GM21381 (cell line): ENCODE results near the gene GNPAT.
"Not testable (repeated sequence)": the region's sequence is repeated elsewhere in the genome, so short reads cannot be mapped to it uniquely, and the experiment has no call there.

Experiments
- ATAC-seq: cut with Tn5 transposase; IDR thresholded peaks from one replicate; pipeline ENCODE4 v1.9.1; 2021; ENCODE audit warnings: mild to moderate bottlenecking, moderate library complexity; ENCODE audit not compliant: unreplicated experiment

The GNPAT gene

DNA sequence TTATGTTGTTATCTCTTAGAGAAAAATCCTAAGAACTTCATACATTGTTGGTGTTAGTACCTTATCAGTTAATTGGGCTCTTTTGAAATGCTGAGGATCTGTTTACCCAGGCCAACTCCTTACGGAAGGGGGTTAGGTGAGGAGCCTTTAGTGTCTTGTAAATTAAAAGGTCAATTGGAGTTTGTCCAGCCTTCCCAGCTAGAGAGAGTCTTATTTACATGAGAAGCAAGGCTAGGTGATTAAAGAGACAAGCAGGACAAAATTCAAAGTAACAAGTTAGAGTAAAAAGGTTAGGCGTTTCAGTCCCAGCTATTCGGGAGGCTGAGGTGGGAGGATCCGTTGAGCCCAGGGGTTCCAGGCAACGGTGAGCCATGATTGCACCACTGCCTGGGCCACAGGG is 28.7 kb upstream of the GNPAT start:
- ATAC-seq = not testable (repeated sequence)

- no peak for ATAC-seq
Observed at GRCh38 chr1:231213831-231214573, 27.0 kb upstream of the GNPAT start.

DNA sequence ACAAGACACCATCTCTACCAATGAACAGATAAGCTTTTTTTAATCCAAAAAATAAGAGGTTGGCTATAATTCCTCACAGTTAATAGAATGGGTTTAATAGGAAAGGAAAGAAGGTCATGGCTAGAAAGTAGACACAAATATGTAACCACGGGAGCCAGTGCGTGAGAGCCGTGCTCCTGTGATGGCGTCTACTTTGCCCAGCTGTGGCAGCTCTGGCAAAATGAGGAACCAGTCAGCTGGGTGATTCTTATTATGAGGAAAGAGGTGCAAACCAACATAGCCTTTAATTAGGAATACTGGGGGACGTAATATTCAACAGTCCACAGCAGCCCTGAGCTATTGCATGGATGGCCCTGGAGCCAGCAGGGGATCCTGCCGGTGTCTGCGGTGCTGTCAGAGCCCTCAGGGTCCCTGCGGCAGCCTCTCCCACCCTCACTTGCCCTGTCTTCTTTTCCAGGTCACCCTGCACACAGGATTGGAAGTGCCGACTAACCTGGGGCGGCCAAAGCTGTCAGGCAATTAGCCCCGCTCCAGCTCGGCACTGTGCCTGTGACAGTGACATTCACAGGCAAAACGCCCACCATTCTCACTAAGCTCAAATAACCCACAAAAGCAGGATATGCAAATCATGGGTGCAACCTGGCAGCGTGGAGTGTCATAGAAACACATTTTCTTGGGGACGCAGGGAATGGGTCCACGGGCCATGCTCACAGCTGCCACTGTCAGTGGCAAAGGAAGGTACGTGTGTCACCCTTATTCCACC is 25.9 kb upstream of the GNPAT start:
- no peak for ATAC-seq

DNA sequence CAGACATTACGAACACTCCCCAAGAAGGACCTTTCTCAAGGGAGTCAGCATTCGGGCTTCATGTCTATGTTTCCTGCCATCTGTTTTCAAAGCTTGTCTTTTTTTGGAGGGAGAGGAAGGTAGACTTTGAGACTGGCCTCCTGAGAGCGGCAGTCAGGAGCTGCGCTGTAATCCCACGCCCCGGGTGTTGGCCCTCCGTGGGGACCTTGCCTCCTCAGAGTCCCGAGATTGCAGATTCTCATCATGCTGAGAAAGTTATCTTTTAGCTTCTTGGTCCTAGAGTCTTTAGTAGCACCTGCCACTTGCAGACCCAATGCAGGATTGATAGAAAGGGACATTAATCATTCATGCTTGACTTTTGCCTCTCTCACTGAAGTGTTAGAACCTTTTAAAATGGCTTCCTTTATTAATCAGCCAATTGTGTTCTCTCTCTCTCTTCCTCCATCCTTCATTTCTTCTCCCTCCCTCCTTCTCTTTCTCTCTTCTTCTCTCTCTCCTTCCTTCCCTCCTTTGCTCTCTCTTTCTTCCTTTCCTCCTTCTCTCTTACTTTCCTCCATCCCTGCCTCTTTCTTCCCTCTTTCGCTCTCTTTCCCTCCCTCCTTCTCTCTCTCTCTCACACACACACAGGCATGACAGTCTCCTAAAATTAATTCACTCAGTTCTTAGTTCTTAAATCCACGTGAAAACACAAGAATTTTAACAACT is 25.2 kb upstream of the GNPAT start:
- no peak for ATAC-seq

- ATAC-seq = no peak
Observed at GRCh38 chr1:231216498-231216897, 24.5 kb upstream of the GNPAT start.

- no peak for ATAC-seq
Observed at GRCh38 chr1:231217056-231217455, 24.0 kb upstream of the GNPAT start.

DNA sequence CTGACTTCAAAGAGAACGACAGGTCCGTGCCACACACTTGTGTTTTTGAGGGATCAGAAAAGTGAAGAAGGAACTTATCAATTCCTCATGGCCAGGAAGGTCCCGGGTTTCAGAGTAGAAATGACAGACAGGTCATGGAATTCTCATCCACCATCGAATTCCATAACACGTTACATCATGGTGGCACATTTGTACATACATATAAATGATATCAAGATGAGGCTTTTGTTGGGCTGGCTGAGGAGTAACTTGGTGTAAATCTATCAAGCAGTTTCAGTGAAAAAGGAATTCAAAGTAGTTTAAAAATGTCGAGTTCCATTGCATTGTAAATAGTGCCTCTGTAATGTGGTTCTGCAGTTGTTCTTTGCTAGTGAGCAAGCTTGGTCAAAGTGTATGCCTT is 22.9 kb upstream of the GNPAT start:
- ATAC-seq = no peak

DNA sequence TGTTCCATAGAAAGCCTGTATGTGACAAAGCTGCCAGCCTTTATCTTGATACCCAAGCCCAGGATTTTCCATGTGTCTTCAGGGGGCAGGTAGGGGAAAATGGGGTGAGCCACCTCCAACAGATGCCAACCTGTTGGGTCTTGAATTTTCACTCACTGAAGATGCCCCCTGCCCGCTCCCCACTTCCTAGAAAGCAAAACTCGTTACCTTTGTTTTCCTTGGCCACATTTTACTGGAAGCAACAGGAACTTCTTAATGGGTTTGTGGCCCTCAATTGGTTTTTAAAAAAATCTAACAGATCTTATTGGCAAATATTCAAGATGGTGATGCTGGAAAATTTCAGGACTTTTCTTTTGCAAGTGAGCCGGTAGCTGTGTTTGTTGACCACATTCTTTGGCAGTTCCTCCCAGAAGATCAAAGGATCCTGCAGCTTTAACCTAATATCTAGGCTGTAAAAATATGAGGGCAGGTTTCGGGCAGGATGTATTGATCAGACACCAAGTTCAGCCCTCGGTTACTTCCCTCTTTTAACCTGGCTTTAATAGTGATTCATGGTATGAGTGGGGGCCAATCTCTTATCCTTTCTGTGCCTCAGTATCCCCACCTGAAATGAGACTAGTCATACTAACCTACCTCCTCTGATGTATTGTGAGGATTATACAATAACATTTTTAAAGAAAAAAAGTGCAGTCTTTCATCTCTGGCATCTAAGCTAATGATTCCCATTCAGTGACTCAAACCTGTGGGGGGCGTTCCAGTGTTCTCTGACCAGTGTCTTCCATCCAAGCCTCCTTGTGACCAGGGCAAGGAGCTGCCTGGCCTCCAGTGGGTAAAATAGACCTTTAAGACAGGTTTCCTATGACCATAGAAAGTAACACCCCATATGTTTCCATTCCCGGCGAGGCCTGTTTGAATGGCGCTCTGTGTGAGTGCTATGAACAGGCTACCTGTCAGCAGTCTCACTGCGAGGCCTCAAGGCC is 21.3 kb upstream of the GNPAT start:
- ATAC-seq = no peak

GRCh38 chr1:231220801-231221200 is 20.2 kb upstream of the GNPAT start:
- no peak for ATAC-seq

- ATAC-seq = no peak
Observed at GRCh38 chr1:231226156-231226555, 14.9 kb upstream of the GNPAT start.

DNA sequence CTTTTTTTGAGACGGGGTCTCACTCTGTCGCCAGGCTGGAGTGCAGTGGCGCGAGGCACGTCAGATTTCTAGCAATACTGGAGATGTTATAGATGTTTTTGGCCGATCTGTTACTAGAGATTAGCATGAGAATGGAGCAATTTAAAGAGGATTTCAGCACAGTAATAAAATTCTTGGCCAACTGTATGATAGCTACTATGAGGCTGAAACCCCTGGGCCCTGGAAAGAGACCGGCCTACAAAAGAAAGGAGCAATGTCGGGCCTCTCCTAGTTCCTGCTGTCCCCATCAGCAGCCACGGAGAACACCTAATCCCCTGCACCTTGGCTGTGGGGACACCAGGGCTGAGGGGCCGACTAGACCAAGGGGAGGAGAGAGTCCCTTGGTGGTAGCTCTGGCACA is 9.5 kb upstream of the GNPAT start:
- no peak for ATAC-seq

GRCh38 chr1:231232870-231233734 is 7.9 kb upstream of the GNPAT start:
- peak; percentile 75 for ATAC-seq

DNA sequence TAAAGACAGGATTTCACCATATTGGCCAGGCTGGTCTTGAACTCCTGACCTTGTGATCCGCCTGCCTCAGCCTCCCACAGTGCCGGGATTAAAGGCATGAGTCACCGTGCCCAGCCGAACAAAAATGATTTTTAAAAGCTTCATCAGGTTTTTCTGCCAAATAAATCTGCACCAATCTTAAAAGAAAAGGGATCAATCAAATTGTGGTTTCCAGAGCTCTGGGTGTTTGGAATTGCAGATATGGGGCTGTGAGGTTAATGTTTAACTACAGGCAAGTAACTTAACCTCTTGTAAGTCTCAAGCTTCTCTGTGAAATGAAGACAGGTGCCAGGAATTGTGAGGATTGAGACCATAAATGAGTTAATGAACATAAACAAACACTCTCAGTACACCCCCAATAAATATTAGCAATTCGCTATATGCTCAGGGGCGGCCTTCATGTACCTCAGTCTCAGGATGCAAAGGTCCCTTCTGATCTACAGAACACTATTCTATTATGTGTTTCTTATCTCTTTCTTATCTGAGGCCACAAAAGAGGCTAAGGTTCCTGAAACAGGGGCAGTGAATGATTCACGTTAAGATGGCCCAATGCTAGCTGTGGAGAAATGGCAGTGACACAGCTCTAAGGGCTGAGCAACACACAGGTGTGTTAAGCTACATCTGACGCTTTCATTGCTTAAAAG is 7.1 kb upstream of the GNPAT start:
- ATAC-seq = no peak

DNA sequence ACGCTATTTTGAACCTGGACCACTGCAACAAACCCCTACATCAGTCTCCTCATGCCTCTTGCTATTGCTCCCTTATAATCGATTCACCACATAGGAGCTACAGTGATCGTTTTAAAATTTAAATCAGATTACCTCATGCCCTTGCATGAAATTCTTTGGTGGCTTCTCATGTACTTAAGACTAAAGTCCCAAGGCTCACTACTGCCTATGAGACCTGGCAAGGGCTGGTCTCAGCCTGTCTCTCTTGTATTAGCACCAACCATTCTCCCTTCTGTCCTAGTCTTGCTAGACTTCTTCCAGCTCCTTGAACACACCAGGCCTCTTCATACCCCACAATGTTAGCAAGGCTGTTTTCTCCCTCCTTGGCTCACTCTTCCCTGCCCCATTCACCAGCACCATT is 6.5 kb upstream of the GNPAT start:
- no peak for ATAC-seq

DNA sequence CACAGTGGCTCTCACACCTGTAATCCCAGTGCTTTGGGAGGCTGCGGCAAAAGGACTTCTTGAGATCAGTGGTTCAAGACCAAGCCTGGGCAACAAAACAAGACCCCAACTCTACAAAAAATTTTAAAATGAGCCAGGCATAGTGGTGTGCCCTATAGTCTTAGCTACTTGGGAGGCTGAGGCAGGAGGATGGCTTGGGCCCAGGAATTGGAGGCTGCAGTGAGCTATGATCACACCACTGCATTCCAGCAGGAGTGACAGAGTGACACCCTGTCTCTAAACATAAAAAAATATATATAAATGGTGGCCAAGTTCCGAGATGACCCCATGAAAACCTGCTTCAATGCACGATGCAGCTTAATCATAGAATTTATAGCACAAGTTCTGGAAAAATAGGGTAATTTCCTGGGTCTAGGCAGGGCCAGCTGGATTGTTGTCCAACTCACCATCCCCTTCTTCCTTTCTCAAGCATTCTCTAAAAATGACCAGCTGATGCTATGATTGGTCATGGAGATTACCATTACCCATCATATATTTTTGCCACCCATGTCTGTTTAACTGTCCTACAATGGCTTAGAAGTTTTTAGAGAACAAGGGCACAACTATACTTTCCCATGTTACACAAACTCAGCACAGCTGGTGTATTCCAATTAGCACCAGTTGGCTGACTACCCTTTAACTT is 5.3 kb upstream of the GNPAT start:
- no peak for ATAC-seq

DNA sequence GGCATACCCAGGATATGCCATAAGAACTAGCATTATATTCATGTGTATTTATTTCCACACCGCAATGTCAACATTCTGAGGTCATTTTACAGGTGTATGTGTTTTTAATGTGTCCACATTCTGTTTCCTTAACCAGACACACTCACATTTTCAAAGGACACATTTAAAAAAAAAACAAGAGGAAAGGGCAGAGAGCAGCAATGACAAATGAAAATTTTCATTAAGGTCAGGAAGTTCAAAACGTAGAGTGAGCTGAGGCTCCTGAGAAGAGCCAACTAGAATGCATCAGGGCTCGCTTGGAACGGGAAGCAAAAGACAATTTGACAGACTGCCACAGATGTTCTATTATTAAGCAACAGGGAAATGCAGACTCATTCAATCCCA is 4.8 kb upstream of the GNPAT start:
- no peak for ATAC-seq

DNA sequence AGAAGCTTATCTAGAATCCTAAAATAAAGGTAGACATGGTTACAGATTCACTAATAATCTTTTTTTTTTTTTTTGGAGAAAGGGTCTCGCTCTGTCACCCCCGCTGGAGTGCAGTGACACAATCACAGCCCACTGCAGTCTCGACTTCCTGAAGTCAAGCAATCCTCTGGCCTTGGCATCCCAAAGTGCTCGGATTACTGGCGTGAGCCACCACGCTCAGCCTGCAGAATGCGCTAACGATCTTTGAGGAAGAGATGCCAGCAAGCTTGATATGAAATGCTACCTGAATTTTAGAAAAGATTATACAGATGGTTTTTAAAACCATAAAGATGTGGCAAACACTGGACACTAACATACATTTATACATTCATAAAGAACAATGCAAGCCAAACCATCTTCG is 4.1 kb upstream of the GNPAT start:
- no peak for ATAC-seq

DNA sequence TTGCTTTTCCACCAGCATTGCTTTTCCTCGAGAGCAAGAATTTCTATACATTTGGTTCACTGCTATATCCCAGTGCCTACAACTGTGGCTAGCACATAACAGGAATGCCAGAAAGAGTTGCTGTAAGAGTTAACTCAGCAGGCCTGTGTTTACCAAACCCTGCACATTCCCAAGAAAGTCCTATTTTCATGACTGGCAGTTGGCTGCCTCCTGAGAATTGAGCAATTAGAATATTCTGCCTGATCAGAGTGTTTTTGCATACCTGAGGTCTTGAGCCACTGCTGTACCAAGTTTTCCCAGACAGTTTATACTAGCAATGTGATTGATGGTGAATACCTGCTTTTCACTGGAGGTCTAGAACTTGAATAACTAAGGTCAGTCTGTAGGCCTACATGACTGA is 2.7 kb upstream of the GNPAT start:
- ATAC-seq = no peak

DNA sequence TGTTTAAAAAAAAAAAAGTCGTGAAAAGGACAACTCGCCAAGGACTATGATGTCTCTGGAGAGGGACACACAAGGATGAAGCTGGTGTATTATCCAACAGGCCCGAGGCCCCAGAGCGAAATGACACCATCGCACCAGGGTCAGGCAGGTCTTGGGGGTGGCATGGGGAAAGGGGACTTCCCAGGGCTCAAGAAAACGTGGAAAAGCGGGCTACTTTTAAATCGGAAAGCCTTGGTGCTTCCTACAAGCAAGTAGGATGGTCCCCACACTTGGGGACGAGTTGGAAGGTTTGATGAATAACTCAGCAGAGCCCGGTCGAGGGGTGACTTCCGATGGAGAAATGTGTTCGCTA is 505 bp upstream of the GNPAT start:
- peak; percentile 9 for ATAC-seq
